Hepatocyte (in vitro differentiated cells): ENCODE measurements around the gene ATRAID.

Experiments
- EZH2 ChIP-seq: fragments of 200-600 bp; sonication (generic); IDR thresholded peaks from 2 replicates; pipeline ENCODE4 v1.6.1; 2016; ENCODE audit warnings: antibody characterized with exemption, mild to moderate bottlenecking, borderline replicate concordance
- TF ChIP-seq, protein P1 (sequence below): fragments of 200-600 bp; sonication (generic); IDR thresholded peaks from 2 replicates; pipeline ENCODE4 v1.5.1; 2016; ENCODE audit warnings: antibody characterized with exemption, mild to moderate bottlenecking; ENCODE audit not compliant: poor library complexity

DNA sequence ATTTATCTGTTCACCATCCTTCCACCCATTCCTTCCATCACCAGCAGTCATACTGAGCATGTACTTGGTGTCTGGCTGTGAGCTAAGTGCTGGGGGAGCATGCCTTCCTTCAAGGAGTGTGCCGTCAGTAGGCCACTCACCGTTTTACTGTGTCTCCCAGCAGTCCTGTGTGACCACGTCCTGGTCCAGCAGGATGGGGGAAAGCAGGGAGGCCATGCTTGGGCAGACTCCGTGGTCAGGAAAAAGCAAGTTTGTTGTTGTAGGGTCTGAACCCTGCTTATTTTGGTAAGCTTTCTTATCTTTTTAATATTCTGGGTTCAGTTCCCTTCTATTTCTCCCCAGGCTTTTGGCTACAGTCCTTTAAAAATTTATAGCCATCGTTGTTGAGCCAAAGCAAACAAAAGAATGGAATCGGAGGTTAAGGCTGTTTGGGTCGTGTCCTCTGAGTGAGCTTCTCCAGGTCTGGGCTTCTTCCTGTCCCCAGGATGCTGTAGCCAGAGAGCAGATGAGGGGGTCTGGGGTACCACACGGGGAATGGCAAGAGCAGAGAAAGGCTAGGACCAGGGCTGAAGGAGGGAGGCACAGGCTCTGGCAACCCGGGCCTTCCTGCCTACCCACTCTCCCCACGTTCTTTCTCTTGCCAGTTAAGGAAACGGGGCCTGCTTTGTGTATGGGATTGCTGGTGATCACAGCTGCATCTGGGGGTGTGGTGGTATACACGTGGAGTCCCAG, 37.5 kb downstream of the ATRAID start:
- TF ChIP-seq, protein P1, sequence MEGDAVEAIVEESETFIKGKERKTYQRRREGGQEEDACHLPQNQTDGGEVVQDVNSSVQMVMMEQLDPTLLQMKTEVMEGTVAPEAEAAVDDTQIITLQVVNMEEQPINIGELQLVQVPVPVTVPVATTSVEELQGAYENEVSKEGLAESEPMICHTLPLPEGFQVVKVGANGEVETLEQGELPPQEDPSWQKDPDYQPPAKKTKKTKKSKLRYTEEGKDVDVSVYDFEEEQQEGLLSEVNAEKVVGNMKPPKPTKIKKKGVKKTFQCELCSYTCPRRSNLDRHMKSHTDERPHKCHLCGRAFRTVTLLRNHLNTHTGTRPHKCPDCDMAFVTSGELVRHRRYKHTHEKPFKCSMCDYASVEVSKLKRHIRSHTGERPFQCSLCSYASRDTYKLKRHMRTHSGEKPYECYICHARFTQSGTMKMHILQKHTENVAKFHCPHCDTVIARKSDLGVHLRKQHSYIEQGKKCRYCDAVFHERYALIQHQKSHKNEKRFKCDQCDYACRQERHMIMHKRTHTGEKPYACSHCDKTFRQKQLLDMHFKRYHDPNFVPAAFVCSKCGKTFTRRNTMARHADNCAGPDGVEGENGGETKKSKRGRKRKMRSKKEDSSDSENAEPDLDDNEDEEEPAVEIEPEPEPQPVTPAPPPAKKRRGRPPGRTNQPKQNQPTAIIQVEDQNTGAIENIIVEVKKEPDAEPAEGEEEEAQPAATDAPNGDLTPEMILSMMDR, result no peak
- no peak for TF ChIP-seq EZH2
